Stromal cell of bone marrow (primary cell): Measurements from ENCODE around the gene ITGAE.
"Not testable (repeated sequence)": the region's sequence is repeated elsewhere in the genome, so short reads cannot be mapped to it uniquely, and the experiment has no call there.

Experiments used
- DNase-seq: peaks from one replicate; pipeline ENCODE4 v3.0.0-alpha.2; 2012; ENCODE audit warnings: low read depth

ITGAE gene, protein sequence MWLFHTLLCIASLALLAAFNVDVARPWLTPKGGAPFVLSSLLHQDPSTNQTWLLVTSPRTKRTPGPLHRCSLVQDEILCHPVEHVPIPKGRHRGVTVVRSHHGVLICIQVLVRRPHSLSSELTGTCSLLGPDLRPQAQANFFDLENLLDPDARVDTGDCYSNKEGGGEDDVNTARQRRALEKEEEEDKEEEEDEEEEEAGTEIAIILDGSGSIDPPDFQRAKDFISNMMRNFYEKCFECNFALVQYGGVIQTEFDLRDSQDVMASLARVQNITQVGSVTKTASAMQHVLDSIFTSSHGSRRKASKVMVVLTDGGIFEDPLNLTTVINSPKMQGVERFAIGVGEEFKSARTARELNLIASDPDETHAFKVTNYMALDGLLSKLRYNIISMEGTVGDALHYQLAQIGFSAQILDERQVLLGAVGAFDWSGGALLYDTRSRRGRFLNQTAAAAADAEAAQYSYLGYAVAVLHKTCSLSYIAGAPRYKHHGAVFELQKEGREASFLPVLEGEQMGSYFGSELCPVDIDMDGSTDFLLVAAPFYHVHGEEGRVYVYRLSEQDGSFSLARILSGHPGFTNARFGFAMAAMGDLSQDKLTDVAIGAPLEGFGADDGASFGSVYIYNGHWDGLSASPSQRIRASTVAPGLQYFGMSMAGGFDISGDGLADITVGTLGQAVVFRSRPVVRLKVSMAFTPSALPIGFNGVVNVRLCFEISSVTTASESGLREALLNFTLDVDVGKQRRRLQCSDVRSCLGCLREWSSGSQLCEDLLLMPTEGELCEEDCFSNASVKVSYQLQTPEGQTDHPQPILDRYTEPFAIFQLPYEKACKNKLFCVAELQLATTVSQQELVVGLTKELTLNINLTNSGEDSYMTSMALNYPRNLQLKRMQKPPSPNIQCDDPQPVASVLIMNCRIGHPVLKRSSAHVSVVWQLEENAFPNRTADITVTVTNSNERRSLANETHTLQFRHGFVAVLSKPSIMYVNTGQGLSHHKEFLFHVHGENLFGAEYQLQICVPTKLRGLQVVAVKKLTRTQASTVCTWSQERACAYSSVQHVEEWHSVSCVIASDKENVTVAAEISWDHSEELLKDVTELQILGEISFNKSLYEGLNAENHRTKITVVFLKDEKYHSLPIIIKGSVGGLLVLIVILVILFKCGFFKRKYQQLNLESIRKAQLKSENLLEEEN

DNA sequence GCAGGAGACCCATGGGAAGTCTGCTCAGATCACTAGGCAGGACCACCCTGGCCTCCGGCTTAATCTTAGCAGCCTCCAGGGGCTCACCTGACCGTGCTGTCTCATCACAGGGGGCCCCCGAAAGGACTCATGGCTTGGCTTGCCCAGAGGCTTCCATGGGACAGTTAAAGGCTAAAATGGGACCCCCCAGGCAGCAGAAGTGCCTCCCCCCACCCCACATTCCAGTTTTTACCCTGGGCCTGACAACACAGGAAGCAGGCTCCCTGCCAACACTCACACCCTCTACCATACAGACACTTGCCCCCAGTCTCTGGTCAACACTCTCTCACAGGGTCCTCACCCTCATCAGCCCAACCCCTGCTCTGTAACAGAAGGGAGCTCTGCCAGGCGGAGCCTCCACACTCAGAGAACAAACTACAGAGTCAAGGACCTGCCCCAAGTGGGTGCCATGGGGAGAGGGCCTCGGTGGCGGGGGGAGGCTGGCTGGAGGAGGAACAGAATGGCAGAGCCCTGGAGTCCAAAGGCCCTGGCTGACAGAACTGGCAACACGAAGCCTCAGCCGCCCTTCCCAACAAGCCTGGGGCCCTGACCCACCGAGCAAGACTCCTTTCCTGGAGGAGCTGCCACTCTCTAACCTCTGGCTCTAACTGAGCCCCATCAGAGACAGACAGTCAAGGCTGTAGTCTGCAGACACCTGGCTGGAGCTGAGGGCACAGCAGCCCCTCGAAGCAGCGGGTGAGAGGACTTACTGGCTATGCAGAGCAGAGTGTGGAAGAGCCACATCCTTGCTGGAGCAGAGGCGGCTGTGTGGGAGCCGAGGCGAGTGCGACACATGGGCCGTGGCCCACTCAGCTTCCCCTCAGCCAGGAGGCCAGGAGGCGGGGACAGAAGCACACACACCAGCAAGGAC is at the start of gene ITGAE:
Gene ITGAE, minus strand, starts transcription at position 827 of the 910 bp plus-strand sequence. Its CDS starts 44 bp downstream, at position 783.
- DNase-seq: no peak

- no peak for DNase-seq
Observed at GRCh38 chr17:3848229-3848835, 47.3 kb upstream of the ITGAE start.

GRCh38 chr17:3847165-3847670 is 46.2 kb upstream of the ITGAE start:
- no peak for DNase-seq

DNA sequence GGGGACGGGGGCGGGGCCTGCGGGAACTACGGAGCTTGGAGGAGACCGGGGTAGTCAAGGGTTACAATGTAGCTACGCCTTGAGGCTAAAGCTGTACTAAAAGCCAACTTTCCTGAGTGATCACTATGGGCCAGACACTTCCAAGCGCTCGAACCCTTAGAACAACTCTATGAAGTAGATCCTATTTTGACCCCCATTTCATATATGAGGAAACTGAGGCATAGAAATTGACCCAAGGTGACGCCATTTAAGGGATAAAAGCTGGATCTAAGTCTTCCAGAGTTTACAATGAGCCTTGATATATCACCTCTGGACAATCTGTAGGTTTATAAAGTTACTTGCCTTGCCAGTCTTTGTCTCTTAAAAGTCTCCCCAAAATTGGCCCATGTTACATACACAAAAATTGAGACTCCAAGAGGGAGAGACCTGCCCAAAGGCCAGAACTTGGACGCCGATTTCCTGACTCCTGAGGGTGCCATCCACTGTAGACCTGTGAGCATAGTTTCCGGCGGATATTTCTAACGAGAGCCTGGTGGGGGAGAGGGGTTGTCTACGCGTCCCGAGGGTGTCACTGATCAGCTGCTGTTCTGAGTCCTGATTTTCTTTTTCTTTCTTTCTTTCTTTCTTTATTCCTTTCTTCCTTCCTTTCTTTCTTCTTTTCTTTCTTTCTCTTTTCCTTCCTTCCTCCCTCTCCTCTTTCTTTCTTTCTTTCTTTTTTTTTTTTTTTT is 45.6 kb upstream of the ITGAE start:
- no peak for DNase-seq

GRCh38 chr17:3845621-3846436 is 44.8 kb upstream of the ITGAE start, which contains the start of gene NCBP3:
NCBP3 (minus strand) TSS chr17:3846246; CDS start chr17:3846223, 23 bp downstream.
- DNase-seq: peak; percentile 82

- no peak for DNase-seq
Observed at GRCh38 chr17:3845291-3845620, 44.3 kb upstream of the ITGAE start.

- DNase-seq: not testable (repeated sequence)
Observed at GRCh38 chr17:3844556-3844955, 43.6 kb upstream of the ITGAE start.

DNA sequence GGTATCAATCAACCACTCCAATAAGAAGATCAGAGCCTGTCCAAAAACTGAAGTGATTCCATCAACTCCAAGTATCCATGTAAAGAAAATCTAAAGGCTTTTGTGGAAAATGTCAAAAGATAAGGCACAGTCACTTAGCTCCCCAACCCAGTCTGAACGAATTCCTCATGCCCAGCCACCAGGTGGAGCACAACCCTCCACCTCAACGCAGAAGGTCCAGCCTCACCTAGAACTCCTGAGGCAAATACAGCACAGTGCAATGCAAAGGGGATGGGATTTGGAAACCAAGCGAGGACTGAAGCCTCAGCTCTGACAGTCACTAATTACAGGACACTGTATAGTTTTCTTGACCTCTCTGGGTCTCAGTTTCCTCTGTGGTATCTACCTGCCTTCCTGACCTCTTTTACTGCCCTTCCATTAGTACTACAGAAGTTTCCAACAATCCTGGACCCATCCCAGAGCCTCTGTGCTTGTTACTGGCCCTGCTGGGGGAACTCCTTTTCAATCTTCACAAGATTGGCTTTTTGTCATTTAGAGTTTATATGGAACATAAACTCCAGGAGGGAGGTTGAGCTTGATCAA is 43.0 kb upstream of the ITGAE start:
- DNase-seq: no peak

- no peak for DNase-seq
Observed at GRCh38 chr17:3838206-3838605, 37.2 kb upstream of the ITGAE start.

DNA sequence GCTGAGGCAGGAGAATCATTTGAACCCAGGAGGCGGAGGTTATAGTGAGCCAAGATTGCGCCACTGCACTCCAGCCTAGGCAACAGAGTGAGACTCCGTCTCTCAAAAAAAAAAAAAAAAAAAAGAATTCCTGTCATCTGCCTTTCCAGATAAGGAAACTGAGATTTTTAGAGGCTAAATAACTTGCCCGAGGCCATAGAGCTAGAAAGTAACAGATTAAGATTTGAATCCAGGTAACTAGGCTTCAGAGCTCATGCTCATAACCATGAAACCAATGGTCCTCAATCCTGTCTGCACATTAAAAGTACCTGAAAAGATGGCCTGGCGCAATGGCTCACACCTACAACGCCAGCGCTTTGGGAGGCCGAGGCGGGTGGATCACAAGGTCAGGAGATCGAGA is 35.6 kb upstream of the ITGAE start:
- DNase-seq: no peak

DNA sequence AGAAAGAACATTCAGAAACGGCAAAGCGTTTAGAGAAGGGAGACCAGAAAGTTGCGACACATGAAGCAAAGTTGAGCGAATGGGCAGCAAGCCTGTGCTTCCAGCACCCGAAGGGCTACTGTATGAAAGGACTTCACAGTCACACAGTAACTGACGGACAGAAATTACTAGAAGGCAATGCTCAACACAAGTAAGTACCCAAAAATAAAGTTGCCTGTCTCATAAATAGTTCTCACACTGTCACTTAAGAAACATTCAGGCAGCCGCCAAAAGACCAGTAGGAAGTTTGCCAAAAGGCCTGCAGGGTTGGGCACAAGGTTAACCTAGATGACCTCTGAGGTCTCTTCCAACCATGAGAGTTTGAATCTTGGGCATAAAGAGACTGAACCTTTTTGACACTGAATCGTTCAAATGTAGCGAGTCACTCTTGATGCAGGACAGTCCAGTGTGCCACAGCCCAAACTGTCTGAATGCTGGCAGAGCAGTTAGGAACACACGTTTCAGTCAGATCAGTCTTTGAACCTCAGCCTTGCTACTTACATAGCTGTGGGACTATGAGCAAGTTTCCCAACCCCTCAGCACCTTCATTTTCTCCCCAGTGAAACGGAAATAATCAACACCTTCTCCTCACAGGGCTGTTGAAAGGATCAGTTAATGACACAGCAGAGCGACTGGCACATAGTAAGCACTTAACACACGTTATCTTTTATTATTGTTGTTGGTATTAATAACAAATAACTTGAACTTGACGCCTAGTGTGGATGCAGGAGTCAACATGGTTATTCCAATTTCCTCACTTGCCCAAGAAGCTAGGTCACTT is 34.6 kb upstream of the ITGAE start:
- no peak for DNase-seq

DNA sequence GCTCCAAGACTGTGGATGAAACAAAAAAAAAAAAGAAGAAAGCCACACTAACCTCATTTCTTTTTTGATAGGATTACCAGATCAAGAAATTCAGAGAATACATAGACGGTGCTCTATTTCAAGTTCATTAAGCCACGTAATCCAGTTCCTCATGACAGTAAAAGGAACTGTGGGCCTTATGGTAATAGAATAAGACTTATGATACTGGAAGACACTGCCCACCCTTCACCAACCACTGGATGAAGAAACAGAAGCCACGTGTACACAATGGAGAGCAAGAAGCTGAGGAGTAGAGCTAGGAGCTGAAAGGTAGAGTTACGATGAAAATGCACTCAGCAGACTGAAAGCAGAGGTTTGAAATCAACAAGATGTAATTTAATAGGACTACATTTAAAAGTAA is 33.8 kb upstream of the ITGAE start:
- DNase-seq: no peak

DNA sequence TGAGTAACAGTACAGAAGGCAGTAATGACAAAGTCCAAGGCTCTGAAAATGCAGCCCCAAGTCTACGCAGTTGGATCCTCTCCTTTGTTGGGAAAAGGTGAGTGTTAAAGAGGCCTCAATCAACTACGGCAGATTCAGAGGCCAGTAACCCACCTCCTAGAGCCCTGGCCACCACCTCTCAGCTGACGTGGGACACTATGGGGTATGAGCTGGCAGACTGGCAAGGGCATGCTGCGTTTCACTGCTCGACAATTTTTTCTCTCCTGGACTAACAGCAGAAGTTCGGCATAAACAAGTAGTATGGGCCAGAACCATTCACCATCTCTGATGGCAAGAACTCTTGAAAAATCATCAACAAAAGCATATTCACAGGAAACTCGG is 27.9 kb upstream of the ITGAE start:
- no peak for DNase-seq

GRCh38 chr17:3828151-3828851 is 27.3 kb upstream of the ITGAE start:
- DNase-seq: no peak

DNA sequence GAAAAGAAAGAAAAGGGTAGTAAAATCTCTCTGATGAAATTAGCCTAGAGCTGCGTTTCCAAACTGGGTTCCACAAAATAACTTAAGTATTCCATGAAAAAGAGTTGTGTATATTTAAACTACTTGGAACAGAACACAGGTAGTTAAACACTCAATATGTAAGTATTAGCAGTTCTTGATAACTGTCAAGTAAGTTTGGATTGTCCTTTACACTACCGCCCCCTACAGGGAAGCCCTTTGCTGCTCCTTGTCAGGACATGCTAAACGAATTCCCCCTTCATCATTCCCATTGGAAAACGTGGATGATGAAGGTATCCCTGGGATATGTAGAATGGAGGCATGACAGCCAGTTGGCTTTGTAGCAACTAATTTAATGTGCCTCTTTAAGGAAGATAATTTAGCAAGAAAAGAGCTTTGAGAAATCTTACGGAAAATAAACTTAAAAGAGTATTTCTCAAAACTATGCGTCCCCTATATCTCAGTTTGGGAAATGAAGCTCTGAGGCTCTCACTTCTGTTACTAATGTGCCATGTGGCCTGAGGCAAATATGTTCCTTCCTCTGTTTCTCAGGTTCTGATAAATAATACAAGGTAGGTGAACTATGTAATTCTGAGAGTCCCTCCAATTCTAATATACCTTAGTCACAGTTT is 26.3 kb upstream of the ITGAE start:
- peak; percentile 55 for DNase-seq

DNA sequence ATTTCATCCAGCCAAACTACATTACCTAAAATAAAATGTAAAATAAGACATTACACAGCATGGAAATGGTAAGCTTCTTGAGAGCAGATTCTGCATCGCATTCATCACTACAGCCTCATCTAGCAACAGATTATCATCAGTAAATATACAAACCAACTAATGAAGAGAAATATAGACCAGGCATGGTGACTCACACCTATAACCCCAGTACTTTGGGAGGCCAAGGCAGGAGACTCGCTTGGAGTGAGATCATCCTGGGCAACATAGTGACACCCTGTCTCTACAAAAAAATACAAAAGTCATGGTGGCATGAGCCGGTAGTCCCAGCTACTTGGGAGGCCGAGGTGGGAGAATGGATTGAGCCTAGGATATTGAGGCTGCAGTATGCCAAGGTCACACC is 25.2 kb upstream of the ITGAE start:
- DNase-seq: no peak

DNA sequence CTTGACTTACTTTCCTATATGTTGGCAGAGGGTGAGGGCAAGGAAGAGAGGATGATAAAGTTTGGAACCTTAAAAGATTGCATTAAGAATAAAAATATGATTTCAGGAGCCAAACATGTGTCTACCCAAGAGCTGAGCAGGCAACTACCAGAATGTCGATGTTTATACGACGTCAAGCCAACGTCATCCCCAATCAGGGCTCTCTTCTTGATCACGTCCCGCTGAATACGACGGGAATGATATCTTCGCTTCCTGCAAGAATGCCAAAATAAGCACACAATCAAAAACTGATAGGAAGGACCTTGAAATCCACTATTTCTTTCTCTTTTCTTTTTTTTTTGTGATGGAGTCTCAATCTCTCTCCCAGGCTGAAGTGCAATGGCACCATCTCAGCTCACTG is 20.1 kb upstream of the ITGAE start:
- DNase-seq: no peak
